Esophagus squamous epithelium (tissue), 5 donors: ENCODE results near the gene ARMC9. TPM values are rescaled to one million over a fixed set of nuclear protein-coding genes. Genes with fewer than 3 reads are reported as not detected.

Experiments used
- DNase-seq: peaks from one replicate; lab custom pipeline; 2025; lab: John Stamatoyannopoulos, UW
- H3K27ac ChIP-seq, 4 donors: fragments of 200-600 bp; sonication (generic); one replicate each; pipeline ENCODE4 v1.5.1; 2016 to 2019; ENCODE audit warnings: mild to moderate bottlenecking in 1 of 4
- H3K27me3 ChIP-seq, 4 donors: fragments of 200-600 bp; sonication (generic); 1 replicate in 3 of 4; 2 replicates in 1 of 4; pipeline versions ENCODE4 v1.5.1 to v1.6.0; 2017 to 2021; ENCODE audit warnings: antibody characterized with exemption in 1 of 4
- H3K36me3 ChIP-seq, 3 donors: fragments of 200-600 bp; sonication (generic); one replicate each; pipeline ENCODE4 v1.5.1; 2016 to 2019
- H3K4me1 ChIP-seq, 3 donors: fragments of 200-600 bp; sonication (generic); one replicate each; pipeline ENCODE4 v1.5.1; 2017 to 2019
- H3K4me3 ChIP-seq, 4 donors: fragments of 200-600 bp; sonication (generic); 1 replicate in 3 of 4; 2 replicates in 1 of 4; pipeline ENCODE4 v1.5.1; 2016 to 2019; ENCODE audit warnings: mild to moderate bottlenecking in 2 of 4, moderate library complexity in 1 of 4
- H3K9me3 ChIP-seq, 3 donors: fragments of 200-600 bp; sonication (generic); one replicate each; pipeline ENCODE4 v1.5.1; 2016 to 2019
- CTCF ChIP-seq, 6 experiments: fragments of 450-650 bp in 4 of 6; fragments of 200-600 bp in 2 of 6; sonication (generic) in 2 of 6; IDR thresholded peaks; one replicate each; pipeline ENCODE4 v1.5.1; 2016 to 2019; ENCODE audit warnings: antibody characterized with exemption in 6 of 6, mild to moderate bottlenecking in 4 of 6, moderate library complexity in 4 of 6
- POLR2A ChIP-seq, 4 donors: fragments of 450-650 bp; IDR thresholded peaks; one replicate each; pipeline ENCODE4 v1.6.1; 2017; ENCODE audit warnings: antibody characterized with exemption in 4 of 4, mild to moderate bottlenecking in 4 of 4, moderate library complexity in 3 of 4
- WGBS, 2 donors: methylation state at CpG; one replicate each; pipeline ENCODE4 v1.1.5; 2018; 5-methylcytosine and 5-hydroxymethylcytosine counted together
- intact Hi-C: fragments of 100-400 bp; cut with DNase I; formaldehyde crosslinking; loops from one replicate; pipeline ENCODE4 v1.15.0; 2022
- total RNA-seq, 4 donors: library from RNA; depleted of rRNA; stranded (reverse); fragments of >200 nt; gene quantifications; one replicate each; pipeline ENCODE4 v1.1.0, GENCODE V29; 2016
- donor health status: DM: yes; HTN: yes; CAD: no.

ARMC9 gene
- total RNA-seq, 4 donors from 2014 or later, result 2.1 to 13.9 (median 3.9) TPM

DNA sequence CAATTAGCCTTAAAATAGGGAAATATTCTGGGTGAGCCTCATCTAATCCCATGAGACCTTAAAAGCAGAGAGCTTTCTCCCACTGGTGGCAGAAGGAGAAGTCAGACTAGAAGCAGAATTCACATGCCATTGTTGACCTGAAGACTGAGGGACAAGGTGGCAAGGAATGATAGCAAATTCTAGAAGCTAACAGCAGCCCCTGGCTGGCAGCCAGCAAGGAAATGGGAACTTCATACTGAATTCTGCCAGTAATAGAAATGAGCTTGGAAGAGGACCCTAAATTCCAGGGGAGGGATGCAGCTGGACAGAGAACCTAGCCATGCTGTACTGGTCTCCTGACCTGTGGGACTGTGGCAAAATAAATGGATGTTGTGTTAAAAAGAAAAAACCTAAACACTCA is 216.6 kb downstream of the ARMC9 start:
- H3K27ac ChIP-seq, result no peak overlapping the region
- H3K4me1 ChIP-seq, result peaks cover 8 to 21% (median 14%) of the 10 kb centered on the region in 3 donors
- intact Hi-C loops, result no loop called here
- TF ChIP-seq CTCF (IDR thresholded peaks at IDR 0.05), result no peak
- TF ChIP-seq POLR2A (IDR thresholded peaks at IDR 0.05), result no peak
- peaks cover 0 to 6% (median 5%) of the 10 kb centered on the region in 3 donors for H3K9me3 ChIP-seq
- H3K4me3 ChIP-seq, result no peak overlapping the region
- no peaks in the 10 kb centered on the region for H3K36me3 ChIP-seq
- DNase-seq, result no peak
- H3K27me3 ChIP-seq, result peaks cover 0 to 62% (median 0%) of the 10 kb centered on the region in 4 donors

- no peaks in the 10 kb centered on the region for H3K4me1 ChIP-seq
- intact Hi-C loops, result no loop called here
- no peaks in the 10 kb centered on the region for H3K36me3 ChIP-seq
- H3K27me3 ChIP-seq, result peaks cover 0 to 24% (median 0%) of the 10 kb centered on the region in 4 donors
- 81 to 90% methylated on average over 7 to 20 of the region's 26 CpGs for WGBS, 2 donors
- TF ChIP-seq POLR2A (IDR thresholded peaks at IDR 0.05), result no peak
- no peak for TF ChIP-seq CTCF (IDR thresholded peaks at IDR 0.05)
- no peak overlapping the region for H3K4me3 ChIP-seq
- DNase-seq, result no peak
- H3K27ac ChIP-seq, result no peak overlapping the region
- no peaks in the 10 kb centered on the region for H3K9me3 ChIP-seq
Observed at GRCh38 chr2:231418820-231419640, 220.6 kb downstream of the ARMC9 start.

GRCh38 chr2:231421051-231421580 is 222.7 kb downstream of the ARMC9 start:
- Histone ChIP-seq H3K4me3 (no peak overlapping the region), H3K27ac (no peak overlapping the region), H3K27me3 (peaks cover 0 to 22% (median 0%) of the 10 kb centered on the region in 4 donors), H3K36me3 (no peaks in the 10 kb centered on the region), H3K9me3 (no peaks in the 10 kb centered on the region), H3K4me1 (no peaks in the 10 kb centered on the region)
- no peak for DNase-seq
- TF ChIP-seq POLR2A (IDR thresholded peaks at IDR 0.05), result no peak
- no peak for TF ChIP-seq CTCF (IDR thresholded peaks at IDR 0.05)
- WGBS, 2 donors, result 76 to 78% methylated on average over 5 to 8 of the region's 9 CpGs
- intact Hi-C loops, result no loop called here

- Histone ChIP-seq H3K36me3 (no peaks in the 10 kb centered on the region), H3K9me3 (no peaks in the 10 kb centered on the region), H3K27me3 (peaks cover 0 to 22% (median 0%) of the 10 kb centered on the region in 4 donors), H3K4me1 (no peaks in the 10 kb centered on the region), H3K4me3 (no peak overlapping the region), H3K27ac (no peak overlapping the region)
- TF ChIP-seq CTCF (IDR thresholded peaks at IDR 0.05) (no peak), POLR2A (IDR thresholded peaks at IDR 0.05) (no peak)
- DNase-seq, result no peak
- intact Hi-C loops, result no loop called here
- 60 to 70% methylated on average over 2 of the region's 2 CpGs for WGBS, 2 donors
Observed at GRCh38 chr2:231422056-231422455, 223.6 kb downstream of the ARMC9 start.

- no peaks in the 10 kb centered on the region for H3K9me3 ChIP-seq
- peaks cover 0 to 14% (median 0%) of the 10 kb centered on the region in 4 donors for H3K27me3 ChIP-seq
- WGBS, 2 donors, result 90 to 93% methylated on average over 10 of the region's 10 CpGs
- no peak overlapping the region for H3K4me3 ChIP-seq
- H3K27ac ChIP-seq, result no peak overlapping the region
- DNase-seq, result no peak
- H3K4me1 ChIP-seq, result no peaks in the 10 kb centered on the region
- H3K36me3 ChIP-seq, result no peaks in the 10 kb centered on the region
- TF ChIP-seq CTCF (IDR thresholded peaks at IDR 0.05), result no peak
- no peak for TF ChIP-seq POLR2A (IDR thresholded peaks at IDR 0.05)
- intact Hi-C loops, result no loop called here
Observed at GRCh38 chr2:231423176-231423575, 224.7 kb downstream of the ARMC9 start.
